Endothelial cell of umbilical vein (primary cell): ENCODE measurements around the gene CCDC12.

Source experiments
- CTCF ChIP-seq, 2 donors: IDR thresholded peaks; 1 replicate in 1 of 2; 2 replicates in 1 of 2; pipeline ENCODE4 v1.5.1; 2011; ENCODE audit warnings: low read length in 2 of 2, mild to moderate bottlenecking in 2 of 2, moderate library complexity in 2 of 2, control low read depth in 1 of 2, inconsistent platforms in 1 of 2, low read depth in 1 of 2; ENCODE audit not compliant: insufficient read depth in 1 of 2; ENCODE audit errors: extremely low read depth in 1 of 2
- EZH2 ChIP-seq: IDR thresholded peaks from 2 replicates; pipeline ENCODE4 v1.6.1; 2012; ENCODE audit warnings: borderline replicate concordance, low read depth, mild to moderate bottlenecking, moderate library complexity, low read length, inconsistent platforms; ENCODE audit not compliant: severe bottlenecking
- GATA2 ChIP-seq: IDR thresholded peaks from 2 replicates; pipeline ENCODE4 v1.7.0; 2011; ENCODE audit warnings: low read depth, mild to moderate bottlenecking, moderate library complexity, mixed read lengths, low read length; ENCODE audit not compliant: insufficient read length, insufficient read depth
- JUN ChIP-seq: IDR thresholded peaks from 2 replicates; pipeline ENCODE4 v1.6.1; 2011; ENCODE audit warnings: borderline replicate concordance, low read depth; ENCODE audit not compliant: insufficient read length, insufficient read depth
- MYC ChIP-seq: IDR thresholded peaks from one replicate; pipeline ENCODE4 v1.6.1; 2011; ENCODE audit warnings: mild to moderate bottlenecking, low read depth, low read length
- POLR2A ChIP-seq: IDR thresholded peaks from 2 replicates; pipeline ENCODE4 v1.6.1; 2012; ENCODE audit warnings: low read depth, mild to moderate bottlenecking, control low read depth, low read length
- POLR2AphosphoS5 ChIP-seq: IDR thresholded peaks from 2 replicates; pipeline ENCODE4 v1.6.1; 2012; ENCODE audit warnings: low read depth, mild to moderate bottlenecking, control low read depth, low read length, moderate library complexity; ENCODE audit not compliant: insufficient read depth
- TF ChIP-seq, protein P1 (sequence below): IDR thresholded peaks from 2 replicates; pipeline ENCODE4 v1.6.1; 2011; ENCODE audit not compliant: insufficient read depth, insufficient read length

- TF ChIP-seq EZH2 = no peak
- TF ChIP-seq POLR2A = peak; percentile 95
- TF ChIP-seq CTCF (IDR thresholded peaks at IDR 0.05; ENCODE audit: extremely low read depth in 1 of 2, insufficient read depth in 1 of 2, low read depth in 1 of 2, low read length in 2 of 2) = peak in 1 of 2 donors; percentile 13
- TF ChIP-seq JUN = no peak
- TF ChIP-seq, protein P1, sequence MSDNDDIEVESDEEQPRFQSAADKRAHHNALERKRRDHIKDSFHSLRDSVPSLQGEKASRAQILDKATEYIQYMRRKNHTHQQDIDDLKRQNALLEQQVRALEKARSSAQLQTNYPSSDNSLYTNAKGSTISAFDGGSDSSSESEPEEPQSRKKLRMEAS = no peak
- peak; percentile 93 for TF ChIP-seq POLR2AphosphoS5
- no peak for TF ChIP-seq MYC
- no peak for TF ChIP-seq GATA2
These were observed 32.9 kb upstream of the CCDC12 start for GRCh38 chr3:47009225-47010110.
